T47D (cell line): ENCODE results near the gene CRACR2B.

Source experiments
- DNase-seq, 2 experiments: peaks; one replicate each; pipeline versions ENCODE4 v3.0.0 to v3.0.0-alpha.2; 2011 to 2012; ENCODE audit warnings: low read depth in 1 of 2, low spot score in 1 of 2
- JUND ChIP-seq: IDR thresholded peaks from 2 replicates; pipeline ENCODE4 v1.6.1; 2012; ENCODE audit warnings: low read depth
- in situ Hi-C: cut with HindIII; loops from 2 replicates; pipeline ENCODE4 v1.10.0; 2016; ENCODE audit warnings: low sequenced_read_pairs, low pct_unique_long_range_greater_than_20kb

The CRACR2B gene

DNA sequence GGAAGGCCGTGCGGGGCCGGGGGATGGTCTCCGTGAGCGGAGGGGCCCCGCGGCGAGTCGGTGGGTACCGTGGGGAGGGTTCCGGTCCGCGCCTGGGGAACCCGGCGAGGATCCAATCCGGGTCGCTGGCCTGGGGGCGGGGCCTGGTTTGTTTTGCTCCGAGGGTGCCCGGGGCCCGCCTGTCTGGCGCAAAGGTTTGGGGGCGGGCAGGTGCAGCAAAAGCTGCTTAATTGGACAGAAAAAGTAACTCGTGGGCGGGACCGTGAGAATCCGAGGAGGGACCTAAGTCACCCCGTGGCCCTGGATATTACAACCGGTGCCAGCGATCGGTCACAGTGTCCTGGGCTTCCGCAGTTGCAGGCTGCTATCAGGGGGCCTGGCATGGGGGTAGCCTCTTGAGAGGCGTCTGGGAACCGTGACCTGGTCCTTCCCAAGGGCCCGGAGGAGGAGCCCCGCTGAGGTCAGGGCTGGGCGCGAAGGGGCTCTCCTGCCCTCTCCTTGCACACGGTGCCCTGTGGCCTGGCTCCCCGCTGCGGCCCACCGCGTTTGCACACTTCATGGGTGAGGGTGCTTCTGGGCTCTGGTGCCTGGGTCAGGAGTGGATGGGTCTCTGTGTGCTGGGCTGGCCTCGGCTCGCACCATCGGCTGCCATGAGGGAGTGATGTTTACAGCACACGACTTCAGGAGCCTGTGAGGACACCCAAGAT is 7.6 kb upstream of the CRACR2B start:
- TF ChIP-seq JUND = no peak
- peak in 1 of 2 experiments; percentile 93 for DNase-seq
- in situ Hi-C loops = no loop called here

DNA sequence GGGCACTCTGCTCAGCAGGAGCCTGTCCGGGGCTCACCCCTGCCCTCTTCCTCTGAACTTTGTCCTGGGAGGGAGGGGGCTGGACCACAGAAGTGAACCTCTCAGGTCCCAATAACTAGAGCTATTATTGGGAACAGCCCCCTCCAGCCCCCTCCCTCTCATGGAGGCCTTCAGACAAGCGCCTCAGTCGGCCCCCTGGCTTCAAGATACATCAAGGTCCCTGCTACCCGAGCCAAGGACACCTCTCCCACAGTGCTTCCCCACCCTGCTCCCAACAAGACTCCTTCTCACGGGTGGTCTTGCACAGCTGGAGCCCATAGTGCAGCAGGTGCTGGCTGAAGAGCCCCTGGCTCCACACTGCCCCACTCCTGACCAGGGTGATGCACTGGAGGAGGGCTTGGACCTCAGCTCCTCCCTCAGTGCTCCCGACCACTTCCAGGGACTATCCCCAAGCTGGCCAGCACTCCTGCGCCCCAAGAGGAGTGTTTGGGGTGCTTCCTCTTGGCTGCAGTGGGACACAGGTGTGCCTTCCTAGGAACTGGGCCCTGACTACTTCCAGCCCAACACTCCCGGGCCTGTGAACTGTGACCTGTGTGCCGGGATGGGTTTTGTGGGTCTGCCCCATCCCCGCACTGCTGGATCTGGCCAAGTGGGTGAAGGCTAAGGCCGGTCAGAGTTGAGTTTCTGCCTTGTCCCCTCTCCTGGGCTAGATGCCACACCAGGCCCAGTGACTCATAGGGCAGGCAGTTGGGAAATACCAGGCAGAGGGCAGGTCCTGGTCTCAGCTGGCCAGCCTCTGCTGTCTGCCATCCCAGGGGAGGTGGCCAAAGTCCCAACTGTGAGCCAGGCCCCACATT is 6.8 kb upstream of the CRACR2B start:
- in situ Hi-C loops = no loop called here
- DNase-seq = peak in 1 of 2 experiments; percentile 68
- no peak for TF ChIP-seq JUND

DNA sequence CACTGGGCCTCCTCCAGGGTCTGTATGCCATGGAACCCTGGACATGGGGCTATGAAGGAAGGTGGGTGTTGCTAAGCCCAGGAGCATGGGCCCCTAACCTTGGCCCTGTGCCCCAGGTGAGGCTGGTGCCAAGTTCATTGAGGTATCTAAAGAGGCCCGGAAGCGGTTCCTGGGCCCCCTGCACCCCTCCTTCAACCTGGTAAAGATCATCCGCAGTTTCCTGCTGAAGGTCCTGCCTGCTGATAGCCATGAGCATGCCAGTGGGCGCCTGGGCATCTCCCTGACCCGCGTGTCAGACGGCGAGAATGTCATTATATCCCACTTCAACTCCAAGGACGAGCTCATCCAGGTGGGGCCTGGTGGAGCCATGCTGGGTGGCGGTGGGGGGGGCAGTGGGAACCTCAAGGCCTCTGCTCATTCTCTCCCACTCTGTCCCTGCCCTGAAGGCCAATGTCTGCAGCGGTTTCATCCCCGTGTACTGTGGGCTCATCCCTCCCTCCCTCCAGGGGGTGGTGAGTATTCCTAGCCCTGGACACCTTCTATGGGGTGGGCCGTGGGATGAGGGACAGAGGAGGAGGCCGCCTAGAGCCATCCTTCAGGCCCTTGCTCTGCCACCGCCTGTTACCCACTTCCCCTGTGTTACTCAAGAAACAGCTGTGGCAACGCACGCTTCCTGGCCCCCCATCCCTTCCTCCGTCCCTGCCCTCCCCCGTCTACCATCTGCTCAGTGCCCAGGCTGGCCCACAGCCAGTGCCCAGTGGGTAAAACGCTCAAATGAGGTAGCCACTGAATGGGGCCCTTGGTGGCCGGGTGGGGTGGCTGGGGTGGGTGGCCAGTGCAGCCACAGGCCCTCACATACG is 6.0 kb upstream of the CRACR2B start:
- in situ Hi-C loops = no loop called here
- DNase-seq = no peak
- no peak for TF ChIP-seq JUND

DNA sequence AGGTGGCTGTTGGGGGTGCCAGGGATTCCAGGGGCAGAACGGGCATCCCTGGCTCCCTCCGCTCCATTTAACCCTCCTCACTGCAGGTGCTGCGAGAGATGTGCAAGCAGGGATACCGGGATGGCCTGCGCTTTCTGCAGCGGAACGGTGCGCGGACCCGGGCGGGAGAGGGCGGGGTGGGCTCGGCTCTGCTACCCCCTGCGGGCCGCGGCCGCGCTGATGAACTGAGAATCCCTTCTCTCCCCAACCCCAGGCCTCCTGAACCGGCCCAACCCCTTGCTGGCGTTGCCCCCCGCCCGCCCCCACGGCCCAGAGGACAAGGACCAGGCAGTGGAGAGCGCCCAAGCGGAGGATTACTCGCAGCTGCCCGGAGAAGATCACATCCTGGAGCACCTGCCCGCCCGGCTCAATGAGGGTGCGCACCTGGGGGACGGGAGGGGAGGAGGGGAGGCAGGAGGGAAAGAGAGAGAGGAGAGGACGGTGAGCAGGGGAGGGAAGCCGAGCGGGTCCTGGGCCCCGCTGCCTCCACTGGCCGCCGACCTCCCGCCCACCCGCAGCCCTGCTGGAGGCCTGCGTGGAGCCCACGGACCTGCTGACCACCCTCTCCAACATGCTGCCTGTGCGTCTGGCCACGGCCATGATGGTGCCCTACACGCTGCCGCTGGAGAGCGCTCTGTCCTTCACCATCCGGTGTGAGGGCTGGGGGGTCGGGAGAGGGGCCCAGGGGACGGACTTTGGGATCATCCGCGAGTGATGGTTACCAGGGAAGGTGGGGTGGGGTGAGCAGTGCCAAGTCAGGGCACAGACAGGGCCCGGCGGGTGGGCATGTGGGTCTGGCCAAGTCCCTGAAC is 4.1 kb upstream of the CRACR2B start:
- TF ChIP-seq JUND = no peak
- no peak for DNase-seq
- in situ Hi-C loops = no loop called here

DNA sequence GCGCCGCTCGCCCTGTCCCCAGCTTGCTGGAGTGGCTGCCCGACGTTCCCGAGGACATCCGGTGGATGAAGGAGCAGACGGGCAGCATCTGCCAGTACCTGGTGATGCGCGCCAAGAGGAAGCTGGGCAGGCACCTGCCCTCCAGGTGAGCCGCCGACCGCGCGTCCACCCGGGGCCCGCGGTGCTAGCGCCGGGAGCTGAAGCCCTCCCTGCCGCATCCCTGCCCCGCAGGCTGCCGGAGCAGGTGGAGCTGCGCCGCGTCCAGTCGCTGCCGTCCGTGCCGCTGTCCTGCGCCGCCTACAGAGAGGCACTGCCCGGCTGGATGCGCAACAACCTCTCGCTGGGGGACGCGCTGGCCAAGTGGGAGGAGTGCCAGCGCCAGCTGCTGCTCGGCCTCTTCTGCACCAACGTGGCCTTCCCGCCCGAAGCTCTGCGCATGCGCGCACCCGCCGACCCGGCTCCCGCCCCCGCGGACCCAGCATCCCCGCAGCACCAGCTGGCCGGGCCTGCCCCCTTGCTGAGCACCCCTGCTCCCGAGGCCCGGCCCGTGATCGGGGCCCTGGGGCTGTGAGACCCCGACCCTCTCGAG is 3.3 kb upstream of the CRACR2B start:
- no peak for DNase-seq
- no peak for TF ChIP-seq JUND
- in situ Hi-C loops = no loop called here

DNA sequence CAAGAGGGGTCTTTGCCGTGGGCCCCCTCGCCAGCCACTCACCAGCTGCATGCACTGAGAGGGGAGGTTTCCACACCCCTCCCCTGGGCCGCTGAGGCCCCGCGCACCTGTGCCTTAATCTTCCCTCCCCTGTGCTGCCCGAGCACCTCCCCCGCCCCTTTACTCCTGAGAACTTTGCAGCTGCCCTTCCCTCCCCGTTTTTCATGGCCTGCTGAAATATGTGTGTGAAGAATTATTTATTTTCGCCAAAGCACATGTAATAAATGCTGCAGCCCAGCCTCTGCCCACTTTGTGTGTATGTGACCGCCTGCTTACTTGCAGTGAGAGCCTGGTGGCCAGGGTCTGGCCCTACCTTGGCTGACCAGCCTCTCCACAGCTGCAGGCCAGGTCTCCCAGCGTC is 2.8 kb upstream of the CRACR2B start:
- in situ Hi-C loops = no loop called here
- TF ChIP-seq JUND = no peak
- peak in 1 of 2 experiments; percentile 17 for DNase-seq

DNA sequence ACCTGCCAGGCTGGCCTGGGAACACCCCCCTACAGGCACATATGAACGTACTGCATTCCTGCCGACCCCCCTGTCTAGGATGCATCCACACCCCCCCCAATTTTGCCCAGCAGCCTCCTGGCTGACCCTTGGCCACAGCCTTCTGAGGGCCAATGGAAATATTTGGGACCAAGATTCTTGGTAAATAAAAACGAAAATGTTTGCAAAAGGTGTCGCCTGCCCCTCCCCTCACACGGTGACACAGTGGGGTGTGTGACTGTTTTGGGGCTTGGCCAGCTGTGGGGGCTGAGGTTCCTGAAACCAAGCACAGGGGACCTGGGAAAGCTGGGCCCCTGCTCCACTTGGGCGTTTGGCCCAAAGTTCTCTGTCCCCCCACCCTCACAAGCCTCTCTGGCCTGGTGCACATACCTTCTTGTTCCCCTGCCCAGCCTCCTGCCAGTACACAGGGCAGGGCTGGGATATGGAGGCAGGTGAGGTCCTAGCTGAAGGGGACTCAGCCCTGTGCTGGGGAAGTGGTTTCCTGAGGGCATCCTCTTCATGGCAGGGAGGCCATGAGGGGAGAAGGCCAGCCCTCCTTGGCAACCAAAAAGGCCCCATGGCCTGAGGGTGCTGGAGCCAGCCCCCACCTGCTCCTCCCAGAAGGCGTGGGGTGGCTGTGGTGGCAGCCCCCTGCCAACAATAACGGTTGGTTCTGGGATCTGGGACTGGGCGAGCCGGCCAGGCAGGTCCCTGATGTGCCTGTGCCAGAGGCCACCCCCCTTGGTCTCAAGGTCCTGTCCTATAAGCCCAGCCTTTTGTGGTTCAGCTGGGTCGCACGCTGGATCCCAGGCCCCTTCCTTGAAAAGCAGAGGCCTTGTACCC is 2.1 kb upstream of the CRACR2B start:
- TF ChIP-seq JUND = no peak
- DNase-seq = peak in 1 of 2 experiments; percentile 80
- in situ Hi-C loops = no loop called here

DNA sequence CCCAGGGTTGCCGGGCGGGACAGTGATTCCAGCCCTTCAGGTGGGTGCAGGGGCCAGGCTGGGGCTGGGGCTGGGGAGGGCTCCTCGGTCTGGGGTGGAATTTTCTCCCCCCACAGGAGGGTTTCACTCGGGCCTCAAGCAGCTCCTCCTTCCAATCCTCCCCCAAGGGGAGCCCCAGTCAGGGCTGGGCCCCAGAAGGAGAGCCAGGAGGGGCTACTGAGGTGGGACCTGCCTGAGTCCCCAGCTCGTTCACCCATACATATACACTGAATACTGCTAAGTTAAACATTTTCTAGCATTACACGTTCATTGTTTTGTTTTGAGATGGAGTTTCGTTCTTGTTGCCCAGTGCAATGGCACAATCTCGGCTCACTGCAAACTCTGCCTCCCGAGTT is 1.5 kb upstream of the CRACR2B start:
- in situ Hi-C loops = no loop called here
- no peak for DNase-seq
- TF ChIP-seq JUND = no peak

DNA sequence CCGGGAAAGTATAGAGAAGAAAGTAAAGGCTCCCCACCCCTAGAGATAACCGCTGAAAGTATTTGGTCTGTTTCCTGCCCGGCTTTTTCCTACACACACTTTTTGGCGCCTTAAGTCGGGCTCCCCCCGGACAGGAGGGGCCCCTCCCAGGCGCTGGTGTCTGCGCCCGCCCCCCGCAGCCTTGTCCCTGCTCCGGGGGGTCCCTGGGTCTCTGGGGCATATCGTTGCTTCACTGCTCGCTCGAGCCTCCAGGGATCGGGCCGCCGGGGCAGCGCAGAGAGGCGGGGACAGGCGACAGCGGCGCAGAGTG is 928 bp upstream of the CRACR2B start:
- DNase-seq = no peak
- in situ Hi-C loops = no loop called here
- no peak for TF ChIP-seq JUND

DNA sequence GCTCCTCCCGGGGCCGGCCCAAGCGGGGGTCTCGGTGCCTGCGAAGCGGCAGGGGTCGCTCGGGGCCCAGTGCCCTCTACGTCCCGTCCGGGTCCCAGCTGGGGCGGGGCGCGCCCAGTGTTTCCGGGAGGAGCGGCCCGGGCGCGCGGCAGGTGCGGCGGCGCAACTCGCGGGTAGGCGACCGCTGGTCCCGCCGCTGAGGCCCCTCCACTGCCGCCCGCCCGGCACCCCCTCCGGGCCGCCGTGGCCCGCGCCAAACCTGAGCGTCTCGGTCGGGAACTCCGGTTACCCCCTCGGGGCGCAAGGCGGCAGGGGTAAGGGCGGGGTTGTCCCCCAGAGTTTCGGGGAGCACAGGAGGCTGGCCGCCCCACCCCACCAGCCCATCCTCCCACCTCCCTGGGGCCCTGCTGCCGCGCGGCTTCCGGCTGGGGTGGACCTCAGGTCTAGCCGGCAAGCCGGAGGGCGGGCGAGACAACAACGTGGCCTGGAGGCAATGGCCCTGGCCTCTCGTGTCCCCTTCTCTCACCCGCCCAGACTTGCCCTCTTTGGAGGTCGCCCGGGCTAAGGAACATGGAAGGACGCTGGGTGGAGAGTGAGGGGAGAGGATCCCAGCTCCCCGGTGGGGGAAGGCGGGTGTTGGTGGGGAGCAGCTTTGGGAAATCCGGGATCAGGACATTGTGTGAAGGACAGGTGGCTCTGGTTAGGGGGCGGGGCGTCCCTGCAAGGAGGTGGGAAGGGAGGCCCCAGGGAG is 398 bp upstream of the CRACR2B start:
- no peak for TF ChIP-seq JUND
- DNase-seq = peak; percentile 17 to 79
- in situ Hi-C loops = no loop called here
